GM18868 (cell line): ENCODE measurements around the gene TCF3.
"Not testable (repeated sequence)": the region's sequence is repeated elsewhere in the genome, so short reads cannot be mapped to it uniquely, and the experiment has no call there.

ENCODE experiments used
- ATAC-seq: cut with Tn5 transposase; IDR thresholded peaks from one replicate; pipeline ENCODE4 v1.9.1; 2021; ENCODE audit warnings: mild to moderate bottlenecking, moderate library complexity; ENCODE audit not compliant: unreplicated experiment

Gene TCF3

GRCh38 chr19:1653300-1653628 is 849 bp upstream of the TCF3 start:
- no peak for ATAC-seq

- no peak for ATAC-seq
Measured at GRCh38 chr19:1651568-1652291, 685 bp downstream of the TCF3 start.

- no peak for ATAC-seq
Measured at GRCh38 chr19:1650650-1651567, 1.5 kb downstream of the TCF3 start.

GRCh38 chr19:1649706-1650649 is 2.4 kb downstream of the TCF3 start:
- ATAC-seq, result no peak

- ATAC-seq, result no peak
Measured at GRCh38 chr19:1648920-1649541, 3.4 kb downstream of the TCF3 start.

- ATAC-seq, result no peak
Measured at GRCh38 chr19:1648459-1648849, 4.0 kb downstream of the TCF3 start.

- ATAC-seq, result no peak
Measured at GRCh38 chr19:1647501-1648458, 4.6 kb downstream of the TCF3 start.

- ATAC-seq, result no peak
Measured at GRCh38 chr19:1646659-1647453, 5.6 kb downstream of the TCF3 start.

GRCh38 chr19:1646149-1646548 is 6.3 kb downstream of the TCF3 start:
- no peak for ATAC-seq

GRCh38 chr19:1645299-1645698 is 7.1 kb downstream of the TCF3 start:
- no peak for ATAC-seq

- no peak for ATAC-seq
Measured at GRCh38 chr19:1644070-1644469, 8.3 kb downstream of the TCF3 start.

- not testable (repeated sequence) for ATAC-seq
Measured at GRCh38 chr19:1640893-1641448, 11.4 kb downstream of the TCF3 start.

GRCh38 chr19:1636325-1637236 is 15.8 kb downstream of the TCF3 start:
- no peak for ATAC-seq

- ATAC-seq, result no peak
Measured at GRCh38 chr19:1634938-1635243, 17.5 kb downstream of the TCF3 start.

GRCh38 chr19:1634242-1634937 is 18.0 kb downstream of the TCF3 start:
- ATAC-seq, result no peak

- ATAC-seq, result no peak
Measured at GRCh38 chr19:1633269-1633826, 19.1 kb downstream of the TCF3 start.
